Progenitor cell of endocrine pancreas (in vitro differentiated cells): Measurements from ENCODE around the gene S100A13. TPM values are rescaled to one million over a fixed set of nuclear protein-coding genes. Genes with fewer than 3 reads are reported as not detected.
"Not testable (repeated sequence)": the region's sequence is repeated elsewhere in the genome, so short reads cannot be mapped to it uniquely, and the experiment has no call there.

Source experiments
- DNase-seq: peaks from one replicate; pipeline ENCODE4 v3.0.0; 2021; ENCODE audit warnings: low spot score; ENCODE audit not compliant: unreplicated experiment
- H3K27ac Mint-ChIP-seq: 2 replicates; pipeline ENCODE4 v1.8.0; 2021; ENCODE audit warnings: mild to moderate bottlenecking, moderate library complexity, mixed read lengths
- H3K27me3 Mint-ChIP-seq: 2 replicates; pipeline ENCODE4 v1.8.0; 2021; ENCODE audit warnings: mixed read lengths
- H3K36me3 Mint-ChIP-seq: 2 replicates; pipeline ENCODE4 v1.8.0; 2022; ENCODE audit warnings: mixed read lengths; ENCODE audit not compliant: insufficient read depth
- H3K4me1 Mint-ChIP-seq: 2 replicates; pipeline ENCODE4 v1.8.0; 2021; ENCODE audit warnings: low read depth, mixed read lengths
- H3K4me3 Mint-ChIP-seq: 2 replicates; pipeline ENCODE4 v1.8.0; 2021; ENCODE audit warnings: low read depth, mild to moderate bottlenecking, moderate library complexity, mixed read lengths
- H3K9me3 Mint-ChIP-seq: 2 replicates; pipeline ENCODE4 v1.8.0; 2021; ENCODE audit warnings: low read depth, mixed read lengths
- CTCF ChIP-seq: fragments of 200-600 bp; sonication (generic); IDR thresholded peaks from one replicate; pipeline ENCODE4 v1.5.0; 2021; ENCODE audit warnings: antibody characterized with exemption, mild to moderate bottlenecking; ENCODE audit not compliant: unreplicated experiment
- total RNA-seq: library from RNA; stranded (reverse); gene quantifications from 2 replicates; pipeline ENCODE4 v1.2.1, GENCODE V29; 2021

Gene S100A13
- total RNA-seq, 1 donor from 2014 or later, result 63.6 TPM

GRCh38 chr1:153578936-153579335, 48.4 kb downstream of the S100A13 start:
- Mint-ChIP-seq H3K27ac (no peak overlapping the region), H3K4me1 (peaks cover 8% of the 10 kb centered on the region), H3K4me3 (no peak overlapping the region), H3K36me3 (no peaks in the 10 kb centered on the region), H3K9me3 (no peaks in the 10 kb centered on the region), H3K27me3 (peaks cover 6% of the 10 kb centered on the region)
- no peak for DNase-seq
- TF ChIP-seq CTCF, result no peak

- no peaks in the 10 kb centered on the region for H3K36me3 Mint-ChIP-seq
- H3K9me3 Mint-ChIP-seq, result no peaks in the 10 kb centered on the region
- no peak overlapping the region for H3K27ac Mint-ChIP-seq
- peaks cover 6% of the 10 kb centered on the region for H3K27me3 Mint-ChIP-seq
- peaks cover 6% of the 10 kb centered on the region for H3K4me1 Mint-ChIP-seq
- DNase-seq, result no peak
- no peak for TF ChIP-seq CTCF
- H3K4me3 Mint-ChIP-seq, result no peak overlapping the region
Observed at GRCh38 chr1:153578490-153578889, 48.8 kb downstream of the S100A13 start.

- no peak for TF ChIP-seq CTCF
- Mint-ChIP-seq H3K9me3 (no peaks in the 10 kb centered on the region), H3K4me3 (no peak overlapping the region), H3K27ac (no peak overlapping the region), H3K36me3 (no peaks in the 10 kb centered on the region), H3K4me1 (peaks cover 6% of the 10 kb centered on the region), H3K27me3 (peaks cover 6% of the 10 kb centered on the region)
- no peak for DNase-seq
Observed at GRCh38 chr1:153577624-153578051, 49.7 kb downstream of the S100A13 start.

- Mint-ChIP-seq H3K27me3 (peaks cover 6% of the 10 kb centered on the region), H3K9me3 (no peaks in the 10 kb centered on the region), H3K27ac (no peak overlapping the region), H3K4me3 (no peak overlapping the region), H3K36me3 (no peaks in the 10 kb centered on the region), H3K4me1 (peaks cover 6% of the 10 kb centered on the region)
- DNase-seq, result no peak
- TF ChIP-seq CTCF, result no peak
Observed at GRCh38 chr1:153577138-153577537, 50.2 kb downstream of the S100A13 start.

- not testable (repeated sequence) for H3K9me3 Mint-ChIP-seq, H3K27me3 Mint-ChIP-seq, H3K36me3 Mint-ChIP-seq, H3K4me3 Mint-ChIP-seq, DNase-seq, H3K27ac Mint-ChIP-seq
- H3K4me1 Mint-ChIP-seq, result peaks cover 11% of the 10 kb centered on the region
Observed at GRCh38 chr1:153575497-153575896, 51.8 kb downstream of the S100A13 start.

- not testable (repeated sequence) for H3K4me3 Mint-ChIP-seq, H3K9me3 Mint-ChIP-seq, H3K27ac Mint-ChIP-seq, DNase-seq, H3K36me3 Mint-ChIP-seq, H3K27me3 Mint-ChIP-seq
- H3K4me1 Mint-ChIP-seq, result peaks cover 11% of the 10 kb centered on the region
Observed at GRCh38 chr1:153575081-153575491, 52.2 kb downstream of the S100A13 start.
